Spleen (tissue), 7 donors: Measurements from ENCODE around the gene OIT3.

Experiments
- POLR2A ChIP-seq, 3 donors: fragments of 450-650 bp; IDR thresholded peaks; one replicate each; pipeline ENCODE4 v1.5.1; 2017; ENCODE audit warnings: antibody characterized with exemption in 3 of 3, mild to moderate bottlenecking in 1 of 3
- POLR2AphosphoS5 ChIP-seq, 3 donors: sonication (generic); formaldehyde crosslinking; IDR thresholded peaks; one replicate each; pipeline ENCODE4 v1.5.1; 2017; ENCODE audit warnings: antibody characterized with exemption in 3 of 3
- TF ChIP-seq, protein P1 (sequence below), 11 experiments: fragments of 200-600 bp in 7 of 11; fragments of 450-650 bp in 4 of 11; sonication (generic) in 4 of 11; IDR thresholded peaks in 8 of 11; conservative IDR thresholded peaks in 3 of 11; 1 replicate in 7 of 11; 2 replicates in 4 of 11; pipeline versions ENCODE4 v1.4.0 to v1.8.0; 2016 to 2021; ENCODE audit warnings: antibody characterized with exemption in 11 of 11, inconsistent platforms in 4 of 11, mild to moderate bottlenecking in 1 of 11
- donor health status: DM: no; HTN: no; CAD: no; lungs with moderate emphysema.
- donor health status: DM: no; HTN: no; CAD: no.
- donor health status: DM: no; HTN: no; CAD: no.

- TF ChIP-seq, protein P1, sequence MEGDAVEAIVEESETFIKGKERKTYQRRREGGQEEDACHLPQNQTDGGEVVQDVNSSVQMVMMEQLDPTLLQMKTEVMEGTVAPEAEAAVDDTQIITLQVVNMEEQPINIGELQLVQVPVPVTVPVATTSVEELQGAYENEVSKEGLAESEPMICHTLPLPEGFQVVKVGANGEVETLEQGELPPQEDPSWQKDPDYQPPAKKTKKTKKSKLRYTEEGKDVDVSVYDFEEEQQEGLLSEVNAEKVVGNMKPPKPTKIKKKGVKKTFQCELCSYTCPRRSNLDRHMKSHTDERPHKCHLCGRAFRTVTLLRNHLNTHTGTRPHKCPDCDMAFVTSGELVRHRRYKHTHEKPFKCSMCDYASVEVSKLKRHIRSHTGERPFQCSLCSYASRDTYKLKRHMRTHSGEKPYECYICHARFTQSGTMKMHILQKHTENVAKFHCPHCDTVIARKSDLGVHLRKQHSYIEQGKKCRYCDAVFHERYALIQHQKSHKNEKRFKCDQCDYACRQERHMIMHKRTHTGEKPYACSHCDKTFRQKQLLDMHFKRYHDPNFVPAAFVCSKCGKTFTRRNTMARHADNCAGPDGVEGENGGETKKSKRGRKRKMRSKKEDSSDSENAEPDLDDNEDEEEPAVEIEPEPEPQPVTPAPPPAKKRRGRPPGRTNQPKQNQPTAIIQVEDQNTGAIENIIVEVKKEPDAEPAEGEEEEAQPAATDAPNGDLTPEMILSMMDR (IDR thresholded peaks at IDR 0.05 in 8 of 11, conservative IDR thresholded peaks at IDR 0.05 in 3 of 11): no peak
- TF ChIP-seq POLR2A (IDR thresholded peaks at IDR 0.05) (no peak), POLR2AphosphoS5 (IDR thresholded peaks at IDR 0.05) (no peak)
These were observed 87.7 kb downstream of the OIT3 start for GRCh38 chr10:72981028-72981881.
